HepG2 (cell line): ENCODE data around the gene ERBB3. TPM values are rescaled to one million over a fixed set of nuclear protein-coding genes. Genes with fewer than 3 reads are reported as not detected.

Experiments used
- CAMTA2 ChIP-seq: sonication (generic); formaldehyde crosslinking; IDR thresholded peaks from 2 replicates; pipeline ENCODE4 v1.4.0; 2020; ENCODE audit warnings: mild to moderate bottlenecking, missing genetic modification reagents, borderline replicate concordance
- ELF1 ChIP-seq: sonication (generic); formaldehyde crosslinking; IDR thresholded peaks from 2 replicates; pipeline ENCODE4 v1.4.0; 2020; ENCODE audit warnings: missing genetic modification reagents
- HDAC2 ChIP-seq: sonication (generic); formaldehyde crosslinking; IDR thresholded peaks from 2 replicates; pipeline ENCODE4 v1.4.0; 2020; ENCODE audit warnings: missing genetic modification reagents
- HMGXB4 ChIP-seq, 2 experiments: sonication (generic) in 1 of 2; formaldehyde crosslinking in 1 of 2; IDR thresholded peaks; 2 replicates each; pipeline versions ENCODE4 v1.4.0 to v1.6.1; 2018 to 2020; ENCODE audit warnings: missing genetic modification reagents in 2 of 2, borderline replicate concordance in 1 of 2, low read depth in 1 of 2, mild to moderate bottlenecking in 1 of 2, missing biosample characterization in 1 of 2
- ISL2 ChIP-seq: sonication (generic); formaldehyde crosslinking; IDR thresholded peaks from 2 replicates; pipeline ENCODE4 v1.5.0; 2020; ENCODE audit warnings: missing genetic modification reagents
- JUND ChIP-seq: sonication (generic); formaldehyde crosslinking; IDR thresholded peaks from 2 replicates; pipeline ENCODE4 v1.8.0; 2022; ENCODE audit warnings: mild to moderate bottlenecking, missing genetic modification reagents
- NCOA2 ChIP-seq: sonication (generic); formaldehyde crosslinking; IDR thresholded peaks from 2 replicates; pipeline ENCODE4 v1.8.0; 2022; ENCODE audit warnings: inconsistent platforms
- NPAS2 ChIP-seq: sonication (generic); formaldehyde crosslinking; IDR thresholded peaks from 2 replicates; pipeline ENCODE4 v1.8.0; 2022; ENCODE audit warnings: mild to moderate bottlenecking, missing genetic modification reagents, borderline replicate concordance
- PHF21A ChIP-seq: sonication (generic); formaldehyde crosslinking; IDR thresholded peaks from 2 replicates; pipeline ENCODE4 v1.5.0; 2020; ENCODE audit warnings: mild to moderate bottlenecking, missing genetic modification reagents
- PREB ChIP-seq: sonication (generic); formaldehyde crosslinking; IDR thresholded peaks from 2 replicates; pipeline ENCODE4 v1.4.0; 2020; ENCODE audit warnings: missing genetic modification reagents
- SALL2 ChIP-seq: sonication (generic); formaldehyde crosslinking; IDR thresholded peaks from 2 replicates; pipeline ENCODE4 v1.8.1; 2023; ENCODE audit warnings: mild to moderate bottlenecking, missing genetic modification reagents, inconsistent platforms
- SMAD3 ChIP-seq: sonication (generic); formaldehyde crosslinking; IDR thresholded peaks from 2 replicates; pipeline ENCODE4 v1.4.0; 2020; ENCODE audit warnings: missing genetic modification reagents
- SP5 ChIP-seq: IDR thresholded peaks from 2 replicates; pipeline ENCODE4 v1.6.1; 2016; ENCODE audit warnings: low read depth, borderline replicate concordance
- TEAD2 ChIP-seq: sonication (generic); formaldehyde crosslinking; IDR thresholded peaks from 2 replicates; pipeline ENCODE4 v1.9.0; 2021; ENCODE audit warnings: missing genetic modification reagents
- ZMYM4 ChIP-seq: sonication (generic); formaldehyde crosslinking; IDR thresholded peaks from 2 replicates; pipeline ENCODE4 v1.8.1; 2023; ENCODE audit warnings: mild to moderate bottlenecking, missing genetic modification reagents
- ZNF121 ChIP-seq: sonication (generic); formaldehyde crosslinking; IDR thresholded peaks from 2 replicates; pipeline ENCODE4 v1.5.0; 2020; ENCODE audit warnings: mild to moderate bottlenecking, missing genetic modification reagents
- ZNF276 ChIP-seq: sonication (generic); formaldehyde crosslinking; IDR thresholded peaks from 2 replicates; pipeline ENCODE4 v1.4.0; 2020; ENCODE audit warnings: mild to moderate bottlenecking, low read depth, missing genetic modification reagents
- ZNF678 ChIP-seq: sonication (generic); formaldehyde crosslinking; IDR thresholded peaks from 2 replicates; pipeline ENCODE4 v1.4.0; 2020; ENCODE audit warnings: mild to moderate bottlenecking, missing genetic modification reagents
- ZNF841 ChIP-seq: sonication (generic); formaldehyde crosslinking; IDR thresholded peaks from 2 replicates; pipeline ENCODE4 v1.8.1; 2023; ENCODE audit warnings: missing genetic modification reagents, borderline replicate concordance
- polyA plus RNA-seq, 8 experiments: library from polyadenylated mRNA; depleted of rRNA in 3 of 8; stranded (reverse) in 7 of 8; unstranded in 1 of 8; fragments of >200 nt; fragmentation: Illumina TruSeq in 4 of 8; extraction: Trizol in 4 of 8; gene quantifications; 2 replicates each; pipeline versions ENCODE4 v1.2.1 to v1.2.3, GENCODE V29; 2011 to 2016; ENCODE audit warnings: low read depth in 4 of 8, missing spikeins in 1 of 8, mixed read lengths in 1 of 8; ENCODE audit not compliant: insufficient read depth in 1 of 8
- total RNA-seq, 5 experiments: library from RNA; depleted of rRNA; stranded (reverse); fragments of >200 nt; fragmentation: Illumina TruSeq; extraction: Trizol; gene quantifications; 2 replicates each; pipeline ENCODE4 v1.2.3, GENCODE V29; 2016; ENCODE audit warnings: low read depth in 1 of 5

The ERBB3 gene
- total and polyA plus RNA-seq, 2 of the 13 experiments (the other 11 are each of a cell fraction or from before 2014, with no cell fraction given), result 93.6 to 358 TPM

- TF ChIP-seq HMGXB4 (CRISPR knock-in tag; IDR thresholded peaks at IDR 0.05; ENCODE audit: borderline replicate concordance in 1 of 2, low read depth in 1 of 2) (peak; percentile 89 to 93), HDAC2 (CRISPR knock-in tag) (peak; percentile 56; the same call in 1 of the 2 replicates), ZNF841 (CRISPR knock-in tag) (0 out of 2 replicates have a peak, but pooled peaks have one; percentile 62), ZNF276 (CRISPR knock-in tag) (peak; percentile 88), SP5 (CRISPR knock-in tag) (peak; percentile 68; the same call in 1 of the 2 replicates), NPAS2 (CRISPR knock-in tag) (no peak), JUND (CRISPR knock-in tag) (no peak), NCOA2 (CRISPR knock-in tag) (peak; percentile 51; the same call in 1 of the 2 replicates), ISL2 (CRISPR knock-in tag) (peak; percentile 83), TEAD2 (peak; percentile 16; the same call in 1 of the 2 replicates), ZNF121 (peak; percentile 53; the same call in 1 of the 2 replicates), SMAD3 (CRISPR knock-in tag) (peak; percentile 64; the same call in 1 of the 2 replicates), ZMYM4 (peak; percentile 86), ZNF678 (CRISPR knock-in tag) (no peak; the same call in 1 of the 2 replicates), CAMTA2 (CRISPR knock-in tag) (no peak), SALL2 (CRISPR knock-in tag) (peak; percentile 91), ELF1 (peak; percentile 90), PREB (no peak), PHF21A (CRISPR knock-in tag) (peak; percentile 76)
These were observed 24.3 kb downstream of the ERBB3 start, which contains the start of gene PA2G4 (continued) for GRCh38 chr12:56104109-56104814.
